Uterus (tissue), 4 donors: Measurements from ENCODE around the gene PRIM2. TPM values are rescaled to one million over a fixed set of nuclear protein-coding genes. Genes with fewer than 3 reads are reported as not detected.
"Not testable (repeated sequence)": the region's sequence is repeated elsewhere in the genome, so short reads cannot be mapped to it uniquely, and the experiment has no call there.

Experiments
- DNase-seq, 2 donors: peaks; one replicate each; pipeline ENCODE4 v3.0.0-alpha.2; 2019 to 2020
- H3K27ac ChIP-seq, 2 donors: fragments of 200-600 bp; sonication (generic); 1 replicate in 1 of 2; 2 replicates in 1 of 2; pipeline ENCODE4 v1.5.1; 2016 to 2018
- H3K27me3 ChIP-seq, 2 donors: fragments of 200-600 bp; sonication (generic); one replicate each; pipeline ENCODE4 v1.5.1; 2018 to 2019; ENCODE audit warnings: control low read depth in 1 of 2
- H3K36me3 ChIP-seq, 2 donors: fragments of 200-600 bp; sonication (generic); one replicate each; pipeline ENCODE4 v1.5.1; 2019; ENCODE audit warnings: control low read depth in 1 of 2
- H3K4me1 ChIP-seq, 2 donors: fragments of 200-600 bp; sonication (generic); one replicate each; pipeline ENCODE4 v1.5.1; 2018 to 2019; ENCODE audit warnings: control low read depth in 1 of 2
- H3K4me3 ChIP-seq, 2 donors: fragments of 200-600 bp; sonication (generic); 1 replicate in 1 of 2; 2 replicates in 1 of 2; pipeline ENCODE4 v1.5.1; 2018 to 2019; ENCODE audit warnings: mild to moderate bottlenecking in 1 of 2
- H3K9me3 ChIP-seq, 2 donors: fragments of 200-600 bp; sonication (generic); one replicate each; pipeline ENCODE4 v1.5.1; 2019; ENCODE audit warnings: control low read depth in 1 of 2
- CTCF ChIP-seq, 4 experiments: fragments of 200-600 bp in 2 of 4; fragments of 450-650 bp in 2 of 4; sonication (generic) in 2 of 4; IDR thresholded peaks; one replicate each; pipeline ENCODE4 v1.5.1; 2016 to 2019; ENCODE audit warnings: antibody characterized with exemption in 4 of 4, mild to moderate bottlenecking in 2 of 4, moderate library complexity in 1 of 4
- intact Hi-C: fragments of 100-400 bp; cut with DNase I; formaldehyde crosslinking; loops from one replicate; pipeline ENCODE4 v1.15.1; 2023; ENCODE audit warnings: low total_unique reads
- total RNA-seq, 4 donors: library from RNA; depleted of rRNA in 3 of 4; stranded (reverse); fragments of >200 nt in 3 of 4; gene quantifications; one replicate each; pipeline versions ENCODE4 v1.1.0 to v1.2.4, GENCODE V29; 2014 to 2023
- donor health status: DM: yes; HTN: yes; CAD: no.

Gene PRIM2
- total RNA-seq, 4 donors from 2014 or later, result 2.4 to 46.9 (median 23.1) TPM

GRCh38 chr6:57365076-57365583 is 47.7 kb downstream of the PRIM2 start:
- H3K4me1 ChIP-seq, H3K27me3 ChIP-seq, H3K4me3 ChIP-seq, DNase-seq, H3K9me3 ChIP-seq, intact Hi-C loops, H3K27ac ChIP-seq, H3K36me3 ChIP-seq: not testable (repeated sequence)

GRCh38 chr6:57368965-57369731 is 51.7 kb downstream of the PRIM2 start:
- intact Hi-C loops, result not testable (repeated sequence)

GRCh38 chr6:57371779-57372178 is 54.3 kb downstream of the PRIM2 start:
- H3K27ac ChIP-seq, H3K9me3 ChIP-seq, DNase-seq, H3K4me3 ChIP-seq, H3K27me3 ChIP-seq, H3K4me1 ChIP-seq, H3K36me3 ChIP-seq, intact Hi-C loops: not testable (repeated sequence)

More at GRCh38 chr6:57368965-57369731, 51.7 kb downstream of the PRIM2 start:
- H3K36me3 ChIP-seq, DNase-seq, H3K4me1 ChIP-seq, H3K9me3 ChIP-seq, H3K27me3 ChIP-seq, H3K27ac ChIP-seq, H3K4me3 ChIP-seq: not testable (repeated sequence)

GRCh38 chr6:57374764-57375163 is 57.3 kb downstream of the PRIM2 start:
- H3K27me3 ChIP-seq, intact Hi-C loops, H3K4me1 ChIP-seq, H3K9me3 ChIP-seq, DNase-seq, H3K27ac ChIP-seq, H3K36me3 ChIP-seq, H3K4me3 ChIP-seq: not testable (repeated sequence)

GRCh38 chr6:57376083-57376482 is 58.7 kb downstream of the PRIM2 start:
- H3K36me3 ChIP-seq, H3K27ac ChIP-seq, H3K9me3 ChIP-seq, intact Hi-C loops, H3K4me1 ChIP-seq, DNase-seq, H3K4me3 ChIP-seq, H3K27me3 ChIP-seq: not testable (repeated sequence)

- H3K27ac ChIP-seq, H3K4me3 ChIP-seq, DNase-seq, H3K27me3 ChIP-seq, H3K4me1 ChIP-seq, intact Hi-C loops, H3K36me3 ChIP-seq, H3K9me3 ChIP-seq: not testable (repeated sequence)
Observed at GRCh38 chr6:57389038-57389592, 71.7 kb downstream of the PRIM2 start.

GRCh38 chr6:57390818-57391217 is 73.4 kb downstream of the PRIM2 start:
- intact Hi-C loops, H3K4me1 ChIP-seq, H3K27me3 ChIP-seq, H3K9me3 ChIP-seq, DNase-seq, H3K36me3 ChIP-seq, H3K27ac ChIP-seq, H3K4me3 ChIP-seq: not testable (repeated sequence)

- H3K4me1 ChIP-seq, H3K27ac ChIP-seq, H3K9me3 ChIP-seq, H3K27me3 ChIP-seq, DNase-seq, intact Hi-C loops, H3K4me3 ChIP-seq, H3K36me3 ChIP-seq: not testable (repeated sequence)
Observed at GRCh38 chr6:57392047-57392446, 74.6 kb downstream of the PRIM2 start.

- H3K36me3 ChIP-seq, H3K4me3 ChIP-seq, H3K9me3 ChIP-seq, DNase-seq, H3K27ac ChIP-seq, intact Hi-C loops, H3K27me3 ChIP-seq, H3K4me1 ChIP-seq: not testable (repeated sequence)
Observed at GRCh38 chr6:57419341-57419740, 101.9 kb downstream of the PRIM2 start.

GRCh38 chr6:57421503-57421902 is 104.1 kb downstream of the PRIM2 start:
- Histone ChIP-seq H3K27ac (no peak overlapping the region), H3K9me3 (no peaks in the 10 kb centered on the region), H3K4me1 (no peaks in the 10 kb centered on the region), H3K4me3 (no peak overlapping the region), H3K36me3 (no peaks in the 10 kb centered on the region), H3K27me3 (no peaks in the 10 kb centered on the region)
- intact Hi-C loops, result no loop called here
- DNase-seq, result no peak
- no peak for TF ChIP-seq CTCF (IDR thresholded peaks at IDR 0.05)
